ENCODE data around the gene LAPTM5.
A peak's percentile ranks its signal among the peaks of the same experiment; 100 is the strongest.

The LAPTM5 gene

DNA sequence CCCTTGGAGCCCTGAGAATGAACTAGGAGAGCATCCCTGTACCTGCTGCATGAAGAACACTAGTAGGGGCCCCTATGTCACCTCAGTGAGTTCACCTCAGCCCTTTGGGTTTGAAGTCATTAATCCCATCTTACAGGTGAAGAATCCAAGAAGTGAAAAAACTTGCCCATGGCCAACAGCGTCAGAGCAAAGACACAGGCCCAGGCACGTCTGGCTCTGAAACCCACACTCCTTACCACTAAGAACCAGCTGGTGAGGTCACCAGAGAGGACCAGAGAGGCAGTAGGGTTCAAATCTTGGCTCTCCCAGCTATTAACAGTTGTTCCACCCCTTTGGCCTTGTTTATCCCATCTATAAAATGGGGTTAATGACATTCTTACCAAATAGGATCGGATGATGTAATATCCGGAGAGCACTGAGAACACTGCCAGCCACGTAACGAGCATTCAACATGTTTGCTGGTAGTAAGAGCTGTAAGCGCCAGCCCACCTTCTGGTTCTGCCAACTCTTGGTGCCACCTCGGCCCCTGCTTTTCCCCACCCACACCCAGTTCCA lies 43.0 kb downstream of the LAPTM5 start:
- Histone ChIP-seq H2BK120ac (ENCODE audit: low read depth, low read length) (no peak overlapping the region), H2AFZ (ENCODE audit: low read length) (no peak overlapping the region), H3K79me1 (ENCODE audit: low read depth, low read length) (no peaks in the 10 kb centered on the region)

GRCh38 chr1:30714025-30714424 lies 43.5 kb downstream of the LAPTM5 start:
- Histone ChIP-seq H2BK5ac (ENCODE audit: low read length) (no peak overlapping the region), H3K4me2 (ENCODE audit: insufficient read depth, low read length, poor library complexity, severe bottlenecking) (no peak overlapping the region), H3K4me1 (ENCODE audit: control insufficient read depth in 2 of 2, insufficient read depth in 1 of 2, low read depth in 1 of 2, low read length in 2 of 2) (peaks cover 0 to 1% of the 10 kb centered on the region in 2 donors), H3K23ac (ENCODE audit: low read depth, low read length, poor library complexity) (no peak overlapping the region), H3K4ac (ENCODE audit: low read length) (no peak overlapping the region), H2AK5ac (ENCODE audit: low read depth, low read length) (peak overlapping the region; percentile 29), H2BK15ac (ENCODE audit: low read length) (peak overlapping the region; percentile 32), H3K27me3 (ENCODE audit: control insufficient read depth in 3 of 3, insufficient read depth in 3 of 3, low read depth in 1 of 3, low read length in 3 of 3) (peaks cover 0 to 8% (median 0%) of the 10 kb centered on the region in 3 experiments), H3K4me3 (ENCODE audit: low read length in 2 of 2) (no peak overlapping the region), H3K9me3 (replicated peaks in 1 of 2; ENCODE audit: control insufficient read depth in 2 of 2, insufficient read depth in 1 of 2, low read depth in 1 of 2, low read length in 2 of 2) (peaks cover 5 to 6% of the 10 kb centered on the region in 2 donors), H3K79me1 (ENCODE audit: low read depth, low read length) (no peaks in the 10 kb centered on the region), H4K91ac (ENCODE audit: low read depth, low read length, poor library complexity) (no peak overlapping the region), H4K8ac (ENCODE audit: low read depth, low read length) (no peak overlapping the region), H3K14ac (ENCODE audit: low read length) (no peak overlapping the region), H2BK12ac (ENCODE audit: low read length) (no peak overlapping the region), H3K18ac (ENCODE audit: low read length) (no peak overlapping the region), H3K36me3 (replicated peaks in 1 of 2; ENCODE audit: control insufficient read depth in 2 of 2, insufficient read depth in 2 of 2, low read length in 2 of 2) (no peaks in the 10 kb centered on the region), H2BK120ac (ENCODE audit: low read depth, low read length) (no peak overlapping the region), H3K27ac (replicated peaks; ENCODE audit: low read length) (no peak overlapping the region), H3K9ac (ENCODE audit: low read depth, low read length, poor library complexity) (peak overlapping the region; percentile 26), H2AFZ (ENCODE audit: low read length) (no peak overlapping the region)
- no peak for DNase-seq (ENCODE audit: low spot score)
- WGBS, 2 donors (ENCODE audit: extremely low coverage in 2 of 2, insufficient read length in 2 of 2, insufficient replicate concordance in 1 of 2): no CpG with 5 or more reads among the region's 4 CpGs

More for the DNA sequence above, 43.0 kb downstream of the LAPTM5 start:
- peak overlapping the region; percentile 35 for H3K18ac ChIP-seq (ENCODE audit: low read length)
- no CpG with 5 or more reads among the region's 8 CpGs for WGBS, 2 donors (ENCODE audit: extremely low coverage in 2 of 2, insufficient read length in 2 of 2, insufficient replicate concordance in 1 of 2)
- no peak overlapping the region for H3K23ac ChIP-seq (ENCODE audit: low read depth, low read length, poor library complexity)
- H3K9ac ChIP-seq (ENCODE audit: low read depth, low read length, poor library complexity): no peak overlapping the region
- no peak overlapping the region for H4K91ac ChIP-seq (ENCODE audit: low read depth, low read length, poor library complexity)
- no peak overlapping the region for H3K4me2 ChIP-seq (ENCODE audit: insufficient read depth, low read length, poor library complexity, severe bottlenecking)
- H3K27ac ChIP-seq (replicated peaks; ENCODE audit: low read length): no peak overlapping the region
- no peak overlapping the region for H4K8ac ChIP-seq (ENCODE audit: low read depth, low read length)
- peaks cover 0 to 3% of the 10 kb centered on the region in 2 donors for H3K4me1 ChIP-seq (ENCODE audit: control insufficient read depth in 2 of 2, insufficient read depth in 1 of 2, low read depth in 1 of 2, low read length in 2 of 2)
- DNase-seq (ENCODE audit: low spot score): no peak
- H2BK15ac ChIP-seq (ENCODE audit: low read length): peak overlapping the region; percentile 32
- no peak overlapping the region for H3K4me3 ChIP-seq (ENCODE audit: low read length in 2 of 2)
- H2BK5ac ChIP-seq (ENCODE audit: low read length): no peak overlapping the region
- no peak overlapping the region for H2BK12ac ChIP-seq (ENCODE audit: low read length)
- no peaks in the 10 kb centered on the region for H3K36me3 ChIP-seq (replicated peaks in 1 of 2; ENCODE audit: control insufficient read depth in 2 of 2, insufficient read depth in 2 of 2, low read length in 2 of 2)
- H3K9me3 ChIP-seq (replicated peaks in 1 of 2; ENCODE audit: control insufficient read depth in 2 of 2, insufficient read depth in 1 of 2, low read depth in 1 of 2, low read length in 2 of 2): peaks cover 5 to 6% of the 10 kb centered on the region in 2 donors
- no peak overlapping the region for H3K14ac ChIP-seq (ENCODE audit: low read length)
- H3K4ac ChIP-seq (ENCODE audit: low read length): no peak overlapping the region
- peaks cover 0 to 8% (median 0%) of the 10 kb centered on the region in 3 experiments for H3K27me3 ChIP-seq (ENCODE audit: control insufficient read depth in 3 of 3, insufficient read depth in 3 of 3, low read depth in 1 of 3, low read length in 3 of 3)
- peak overlapping the region; percentile 29 for H2AK5ac ChIP-seq (ENCODE audit: low read depth, low read length)

DNA sequence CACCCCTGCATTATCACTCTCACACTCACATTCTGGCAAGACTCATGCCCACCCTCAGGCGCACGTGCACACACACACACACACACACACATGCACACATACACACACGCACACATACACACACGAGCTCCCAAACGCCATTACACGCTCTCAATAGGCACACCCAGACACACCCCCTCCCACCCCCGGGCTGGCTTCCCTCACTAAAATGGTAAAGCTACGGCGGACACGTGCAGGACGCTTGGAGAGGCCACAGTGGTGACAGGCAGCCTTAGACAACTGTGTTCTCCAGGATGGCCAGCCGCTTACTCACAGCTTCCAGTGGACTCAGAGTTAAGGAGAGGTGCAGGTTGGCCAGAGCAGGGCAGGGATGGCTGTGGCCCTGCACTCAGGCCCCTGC lies 44.3 kb downstream of the LAPTM5 start:
- peak overlapping the region; percentile 49 for H3K14ac ChIP-seq (ENCODE audit: low read length)
- H4K91ac ChIP-seq (ENCODE audit: low read depth, low read length, poor library complexity): no peak overlapping the region
- no peak overlapping the region for H2AK5ac ChIP-seq (ENCODE audit: low read depth, low read length)
- no peak overlapping the region for H3K23ac ChIP-seq (ENCODE audit: low read depth, low read length, poor library complexity)
- no peak overlapping the region for H2BK12ac ChIP-seq (ENCODE audit: low read length)
- H3K4me1 ChIP-seq (ENCODE audit: control insufficient read depth in 2 of 2, insufficient read depth in 1 of 2, low read depth in 1 of 2, low read length in 2 of 2): no peaks in the 10 kb centered on the region
- no peak overlapping the region for H3K4me2 ChIP-seq (ENCODE audit: insufficient read depth, low read length, poor library complexity, severe bottlenecking)
- peaks cover 0 to 8% (median 0%) of the 10 kb centered on the region in 3 experiments for H3K27me3 ChIP-seq (ENCODE audit: control insufficient read depth in 3 of 3, insufficient read depth in 3 of 3, low read depth in 1 of 3, low read length in 3 of 3)
- no peak overlapping the region for H3K4me3 ChIP-seq (ENCODE audit: low read length in 2 of 2)
- no peaks in the 10 kb centered on the region for H3K36me3 ChIP-seq (replicated peaks in 1 of 2; ENCODE audit: control insufficient read depth in 2 of 2, insufficient read depth in 2 of 2, low read length in 2 of 2)
- peaks cover 5 to 6% of the 10 kb centered on the region in 2 donors for H3K9me3 ChIP-seq (replicated peaks in 1 of 2; ENCODE audit: control insufficient read depth in 2 of 2, insufficient read depth in 1 of 2, low read depth in 1 of 2, low read length in 2 of 2)
- H2AFZ ChIP-seq (ENCODE audit: low read length): no peak overlapping the region
- no peak overlapping the region for H2BK5ac ChIP-seq (ENCODE audit: low read length)
- WGBS, 2 donors (ENCODE audit: extremely low coverage in 2 of 2, insufficient read length in 2 of 2, insufficient replicate concordance in 1 of 2): no CpG with 5 or more reads among the region's 12 CpGs
- H3K9ac ChIP-seq (ENCODE audit: low read depth, low read length, poor library complexity): no peak overlapping the region
- no peak overlapping the region for H2BK120ac ChIP-seq (ENCODE audit: low read depth, low read length)
- H4K8ac ChIP-seq (ENCODE audit: low read depth, low read length): no peak overlapping the region
- no peak overlapping the region for H2BK15ac ChIP-seq (ENCODE audit: low read length)
- peak overlapping the region; percentile 17 for H3K4ac ChIP-seq (ENCODE audit: low read length)
- no peak overlapping the region for H3K27ac ChIP-seq (replicated peaks; ENCODE audit: low read length)
- no peak for DNase-seq (ENCODE audit: low spot score)
- peak overlapping the region; percentile 79 for H3K18ac ChIP-seq (ENCODE audit: low read length)
- no peaks in the 10 kb centered on the region for H3K79me1 ChIP-seq (ENCODE audit: low read depth, low read length)

DNA sequence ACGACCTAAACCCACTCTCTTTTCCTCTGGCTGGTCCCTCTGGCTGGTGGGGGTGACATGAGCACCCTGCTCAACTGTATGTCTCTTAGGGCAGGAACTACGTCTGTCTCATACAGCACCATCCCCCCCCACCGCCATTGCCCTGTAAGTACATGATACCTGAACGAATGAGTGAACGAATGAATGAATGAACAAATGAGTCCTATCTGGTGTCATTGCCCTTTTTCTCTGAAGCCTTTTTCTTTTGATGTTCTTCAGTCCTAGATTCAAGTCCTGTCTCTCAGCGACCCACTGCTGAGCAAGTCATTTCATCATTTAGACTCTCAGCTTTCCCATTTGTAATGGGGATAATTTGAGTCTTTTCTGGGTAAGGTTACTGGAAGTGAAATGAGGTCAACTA lies 45.0 kb downstream of the LAPTM5 start:
- H3K9me3 ChIP-seq (replicated peaks in 1 of 2; ENCODE audit: control insufficient read depth in 2 of 2, insufficient read depth in 1 of 2, low read depth in 1 of 2, low read length in 2 of 2): peaks cover 5 to 6% of the 10 kb centered on the region in 2 donors
- no peak overlapping the region for H3K4ac ChIP-seq (ENCODE audit: low read length)
- no peaks in the 10 kb centered on the region for H3K36me3 ChIP-seq (replicated peaks in 1 of 2; ENCODE audit: control insufficient read depth in 2 of 2, insufficient read depth in 2 of 2, low read length in 2 of 2)
- H3K27ac ChIP-seq (replicated peaks; ENCODE audit: low read length): no peak overlapping the region
- no peak overlapping the region for H3K14ac ChIP-seq (ENCODE audit: low read length)
- no peak overlapping the region for H3K18ac ChIP-seq (ENCODE audit: low read length)
- no peak overlapping the region for H3K9ac ChIP-seq (ENCODE audit: low read depth, low read length, poor library complexity)
- peaks cover 0 to 2% of the 10 kb centered on the region in 2 donors for H3K4me1 ChIP-seq (ENCODE audit: control insufficient read depth in 2 of 2, insufficient read depth in 1 of 2, low read depth in 1 of 2, low read length in 2 of 2)
- H3K4me2 ChIP-seq (ENCODE audit: insufficient read depth, low read length, poor library complexity, severe bottlenecking): no peak overlapping the region
- H2AFZ ChIP-seq (ENCODE audit: low read length): no peak overlapping the region
- H4K91ac ChIP-seq (ENCODE audit: low read depth, low read length, poor library complexity): no peak overlapping the region
- no peak overlapping the region for H3K4me3 ChIP-seq (ENCODE audit: low read length in 2 of 2)
- WGBS, 2 donors (ENCODE audit: extremely low coverage in 2 of 2, insufficient read length in 2 of 2, insufficient replicate concordance in 1 of 2): no CpG with 5 or more reads among the region's 6 CpGs
- H3K23ac ChIP-seq (ENCODE audit: low read depth, low read length, poor library complexity): no peak overlapping the region
- H3K27me3 ChIP-seq (ENCODE audit: control insufficient read depth in 3 of 3, insufficient read depth in 3 of 3, low read depth in 1 of 3, low read length in 3 of 3): peaks cover 0 to 8% (median 0%) of the 10 kb centered on the region in 3 experiments
- H2BK5ac ChIP-seq (ENCODE audit: low read length): no peak overlapping the region
- no peak overlapping the region for H2BK12ac ChIP-seq (ENCODE audit: low read length)
- H2AK5ac ChIP-seq (ENCODE audit: low read depth, low read length): no peak overlapping the region
- H3K79me1 ChIP-seq (ENCODE audit: low read depth, low read length): no peaks in the 10 kb centered on the region
- H2BK120ac ChIP-seq (ENCODE audit: low read depth, low read length): no peak overlapping the region
- H2BK15ac ChIP-seq (ENCODE audit: low read length): no peak overlapping the region
- no peak overlapping the region for H4K8ac ChIP-seq (ENCODE audit: low read depth, low read length)
- DNase-seq (ENCODE audit: low spot score): no peak

All from neuronal stem cell (in vitro differentiated cells).